Karpas-422 (cell line): ENCODE data around the gene DDX4. TPM values are rescaled to one million over a fixed set of nuclear protein-coding genes. Genes with fewer than 3 reads are reported as not detected.
"Not testable (repeated sequence)": the region's sequence is repeated elsewhere in the genome, so short reads cannot be mapped to it uniquely, and the experiment has no call there.

Experiments used
- DNase-seq: peaks from one replicate; pipeline ENCODE4 v3.0.0-alpha.2; 2015
- H2AFZ ChIP-seq: fragments of 200-600 bp; sonication (generic); 2 replicates; pipeline ENCODE4 v1.6.1; 2014; ENCODE audit warnings: antibody characterized with exemption, low read length, mixed read lengths
- H3K27ac ChIP-seq: fragments of 200-600 bp; sonication (generic); 2 replicates; pipeline ENCODE4 v1.5.1; 2014; ENCODE audit warnings: mild to moderate bottlenecking, low read length, moderate library complexity
- H3K27me3 ChIP-seq: fragments of 200-600 bp; sonication (generic); 2 replicates; pipeline ENCODE4 v1.6.1; 2014; ENCODE audit warnings: low read length, mixed read lengths
- H3K36me3 ChIP-seq: fragments of 200-600 bp; sonication (generic); 2 replicates; pipeline ENCODE4 v1.6.1; 2014; ENCODE audit warnings: low read length, mixed read lengths; ENCODE audit not compliant: insufficient read depth
- H3K4me1 ChIP-seq: fragments of 200-600 bp; sonication (generic); 2 replicates; pipeline ENCODE4 v1.6.1; 2014; ENCODE audit warnings: mild to moderate bottlenecking, low read length, mixed read lengths
- H3K4me2 ChIP-seq: fragments of 200-600 bp; sonication (generic); 2 replicates; pipeline ENCODE4 v1.6.1; 2014; ENCODE audit warnings: low read length, low read depth, mild to moderate bottlenecking; ENCODE audit not compliant: poor library complexity, severe bottlenecking
- H3K4me3 ChIP-seq: fragments of 200-600 bp; sonication (generic); 2 replicates; pipeline ENCODE4 v1.5.1; 2014; ENCODE audit warnings: mild to moderate bottlenecking, antibody characterized with exemption, low read length, mixed read lengths
- H3K79me2 ChIP-seq: fragments of 200-600 bp; sonication (generic); 2 replicates; pipeline ENCODE4 v1.6.1; 2014; ENCODE audit warnings: mild to moderate bottlenecking, low read length, mixed read lengths
- H3K9ac ChIP-seq: fragments of 200-600 bp; sonication (generic); 2 replicates; pipeline ENCODE4 v1.6.0; 2014; ENCODE audit warnings: low read length
- H3K9me2 ChIP-seq: fragments of 200-600 bp; sonication (generic), shearing (Covaris generic); replicated peaks from 2 replicates; pipeline ENCODE4 v1.6.0; 2014; ENCODE audit warnings: mild to moderate bottlenecking, low read length, moderate library complexity; ENCODE audit not compliant: insufficient read depth
- H3K9me3 ChIP-seq: fragments of 300-700, 200-600 bp; sonication (generic); 2 replicates; pipeline ENCODE4 v1.6.1; 2014; ENCODE audit warnings: low read length, mixed read lengths
- H4K20me1 ChIP-seq: fragments of 200-600 bp; sonication (generic); 2 replicates; pipeline ENCODE4 v1.6.1; 2014; ENCODE audit warnings: mild to moderate bottlenecking, antibody characterized with exemption, low read length, low read depth; ENCODE audit not compliant: insufficient read depth
- total RNA-seq: library from RNA; depleted of rRNA; stranded (reverse); fragments of >200 nt; shearing (Covaris generic); gene quantifications from 2 replicates; pipeline ENCODE4 v1.2.3, GENCODE V29; 2014; ENCODE audit warnings: low replicate concordance

Gene DDX4
- total RNA-seq, 1 experiment from 2014 or later = not detected

- Histone ChIP-seq H3K9me2 (no peaks in the 10 kb centered on the region), H3K9ac (no peak overlapping the region), H4K20me1 (no peaks in the 10 kb centered on the region), H2AFZ (no peak overlapping the region), H3K4me3 (no peak overlapping the region), H3K4me1 (peaks cover 17% of the 10 kb centered on the region), H3K27me3 (no peaks in the 10 kb centered on the region), H3K9me3 (no peaks in the 10 kb centered on the region), H3K4me2 (no peak overlapping the region), H3K27ac (no peak overlapping the region), H3K79me2 (peaks cover 18% of the 10 kb centered on the region), H3K36me3 (no peaks in the 10 kb centered on the region)
- DNase-seq = no peak
Observed at GRCh38 chr5:55714749-55715148, 23.1 kb upstream of the DDX4 start.

GRCh38 chr5:55715519-55716078 lies 22.3 kb upstream of the DDX4 start:
- Histone ChIP-seq H3K4me2 (no peak overlapping the region), H3K36me3 (no peaks in the 10 kb centered on the region), H3K9me3 (no peaks in the 10 kb centered on the region), H3K9me2 (no peaks in the 10 kb centered on the region), H3K79me2 (peaks cover 13% of the 10 kb centered on the region), H3K4me3 (no peak overlapping the region), H4K20me1 (no peaks in the 10 kb centered on the region), H3K27me3 (no peaks in the 10 kb centered on the region), H3K4me1 (peaks cover 17% of the 10 kb centered on the region), H3K27ac (no peak overlapping the region), H3K9ac (no peak overlapping the region), H2AFZ (no peak overlapping the region)
- no peak for DNase-seq

GRCh38 chr5:55719026-55719425 lies 18.8 kb upstream of the DDX4 start:
- H3K36me3 ChIP-seq = not testable (repeated sequence)

GRCh38 chr5:55720188-55720703 lies 17.6 kb upstream of the DDX4 start:
- no peaks in the 10 kb centered on the region for H3K4me1 ChIP-seq
- no peak overlapping the region for H3K27ac ChIP-seq
- no peak overlapping the region for H3K9ac ChIP-seq
- no peaks in the 10 kb centered on the region for H3K9me2 ChIP-seq
- no peak overlapping the region for H3K4me2 ChIP-seq
- H3K9me3 ChIP-seq = no peaks in the 10 kb centered on the region
- H3K4me3 ChIP-seq = no peak overlapping the region
- H2AFZ ChIP-seq = no peak overlapping the region
- no peaks in the 10 kb centered on the region for H3K79me2 ChIP-seq
- DNase-seq = no peak
- no peaks in the 10 kb centered on the region for H3K27me3 ChIP-seq
- no peaks in the 10 kb centered on the region for H3K36me3 ChIP-seq
- no peaks in the 10 kb centered on the region for H4K20me1 ChIP-seq

More at GRCh38 chr5:55719026-55719425, 18.8 kb upstream of the DDX4 start:
- not testable (repeated sequence) for H3K9ac ChIP-seq, H3K4me2 ChIP-seq, H3K27ac ChIP-seq, H4K20me1 ChIP-seq, H2AFZ ChIP-seq, H3K79me2 ChIP-seq, DNase-seq, H3K9me2 ChIP-seq, H3K9me3 ChIP-seq, H3K27me3 ChIP-seq, H3K4me3 ChIP-seq, H3K4me1 ChIP-seq

- Histone ChIP-seq H3K4me1 (no peaks in the 10 kb centered on the region), H3K9ac (no peak overlapping the region), H3K4me3 (no peak overlapping the region), H3K9me2 (no peaks in the 10 kb centered on the region), H3K27ac (no peak overlapping the region), H3K36me3 (no peaks in the 10 kb centered on the region), H4K20me1 (no peaks in the 10 kb centered on the region), H3K9me3 (no peaks in the 10 kb centered on the region), H3K79me2 (no peaks in the 10 kb centered on the region), H3K27me3 (no peaks in the 10 kb centered on the region), H3K4me2 (no peak overlapping the region), H2AFZ (no peak overlapping the region)
- no peak for DNase-seq
Observed at GRCh38 chr5:55724281-55724680, 13.6 kb upstream of the DDX4 start.

GRCh38 chr5:55731848-55732247 lies 6.0 kb upstream of the DDX4 start:
- Histone ChIP-seq H3K27me3 (no peaks in the 10 kb centered on the region), H3K4me2 (no peak overlapping the region), H3K9ac (no peak overlapping the region), H3K36me3 (no peaks in the 10 kb centered on the region), H3K27ac (no peak overlapping the region), H3K4me1 (no peaks in the 10 kb centered on the region), H2AFZ (no peak overlapping the region), H3K4me3 (no peak overlapping the region), H3K9me2 (no peaks in the 10 kb centered on the region), H3K79me2 (no peaks in the 10 kb centered on the region), H4K20me1 (no peaks in the 10 kb centered on the region), H3K9me3 (no peaks in the 10 kb centered on the region)
- DNase-seq = no peak

GRCh38 chr5:55732585-55732984 lies 5.3 kb upstream of the DDX4 start:
- Histone ChIP-seq H4K20me1 (no peaks in the 10 kb centered on the region), H3K36me3 (no peaks in the 10 kb centered on the region), H3K9me2 (no peaks in the 10 kb centered on the region), H3K4me1 (no peaks in the 10 kb centered on the region), H3K79me2 (no peaks in the 10 kb centered on the region), H2AFZ (no peak overlapping the region), H3K4me2 (no peak overlapping the region), H3K9ac (no peak overlapping the region), H3K9me3 (no peaks in the 10 kb centered on the region), H3K27me3 (no peaks in the 10 kb centered on the region), H3K4me3 (no peak overlapping the region), H3K27ac (no peak overlapping the region)
- DNase-seq = no peak

- Histone ChIP-seq H3K4me2 (no peak overlapping the region), H4K20me1 (no peaks in the 10 kb centered on the region), H3K4me1 (no peaks in the 10 kb centered on the region), H3K27ac (no peak overlapping the region), H2AFZ (no peak overlapping the region), H3K4me3 (no peak overlapping the region), H3K9me3 (no peaks in the 10 kb centered on the region), H3K9ac (no peak overlapping the region), H3K9me2 (no peaks in the 10 kb centered on the region), H3K36me3 (no peaks in the 10 kb centered on the region), H3K79me2 (no peaks in the 10 kb centered on the region), H3K27me3 (no peaks in the 10 kb centered on the region)
- DNase-seq = no peak
Observed at GRCh38 chr5:55734658-55735057, 3.2 kb upstream of the DDX4 start.
